HepG2 (cell line): Measurements from ENCODE around the gene NLRP14. TPM values are rescaled to one million over a fixed set of nuclear protein-coding genes. Genes with fewer than 3 reads are reported as not detected.

Experiments used
- ATAC-seq: fragments of 200-7000 bp; cut with Tn5 transposase; 3 replicates; pipeline ENCODE4 v1.9.1; 2020; ENCODE audit warnings: mild to moderate bottlenecking, moderate library complexity
- BruUV-seq: library from RNA; stranded (reverse); fragments of 400-500 nt; replicated peaks from 2 replicates; lab custom pipeline; 2021; lab: Mats Ljungman, UMichigan
- CTCF ChIA-PET: fragments of 300-600 bp; formaldehyde crosslinking; extraction: SDS; loops from one replicate; lab custom pipeline; 2021; ENCODE audit warnings: low total read pairs, inconsistent platforms, low intra/inter-chr PET ratio; lab: Yijun Ruan, JAX
- POLR2A ChIA-PET: fragments of 350-600 bp; sonication (Branson Sonifier 250); formaldehyde crosslinking; loops from one replicate; lab custom pipeline; 2020; ENCODE audit warnings: antibody characterized with exemption, inconsistent platforms; lab: Yijun Ruan, JAX
- DNase-seq: peaks from one replicate; pipeline ENCODE4 v3.0.0-alpha.2; 2015; ENCODE audit warnings: low spot score
- FAIRE-seq: peaks from 3 replicates; lab custom pipeline; 2011; peaks lifted over from hg19 to GRCh38; lab: Jason Lieb, UNC
- H2AFZ ChIP-seq: one replicate; pipeline ENCODE4 v1.6.1; 2011; ENCODE audit warnings: low read length, inconsistent platforms
- H3K27ac ChIP-seq: fragments of 300-600 bp; 3 replicates; pipeline ENCODE4 v1.8.0; 2011; ENCODE audit warnings: mixed run types, mild to moderate bottlenecking, mixed read lengths, low read length, inconsistent platforms; ENCODE audit not compliant: insufficient read depth; ENCODE audit errors: extremely low read length
- H3K27me3 ChIP-seq, 2 experiments: fragments of 200-600 bp in 1 of 2; 2 replicates in 1 of 2; 3 replicates in 1 of 2; pipeline versions ENCODE4 v1.6.0 to v1.8.0; 2011; ENCODE audit warnings: low read length in 2 of 2, mild to moderate bottlenecking in 2 of 2, moderate library complexity in 2 of 2, inconsistent platforms in 1 of 2; ENCODE audit not compliant: insufficient read depth in 2 of 2, control insufficient read depth in 1 of 2
- H3K36me3 ChIP-seq, 2 experiments: fragments of 200-600 bp in 1 of 2; replicated peaks in 1 of 2; 2 replicates in 1 of 2; 3 replicates in 1 of 2; pipeline versions ENCODE4 v1.5.1 to v1.8.0; 2011; ENCODE audit warnings: low read length in 2 of 2, inconsistent platforms in 1 of 2; ENCODE audit not compliant: insufficient read depth in 2 of 2, control insufficient read depth in 1 of 2
- H3K4me1 ChIP-seq: 2 replicates; pipeline ENCODE4 v1.5.1; 2012; ENCODE audit warnings: low read length, inconsistent platforms; ENCODE audit not compliant: insufficient read depth
- H3K4me2 ChIP-seq: 2 replicates; pipeline ENCODE4 v1.6.0; 2011; ENCODE audit warnings: low read depth, low read length, inconsistent platforms
- H3K4me3 ChIP-seq, 3 experiments: fragments of 200-600 bp in 1 of 3; sonication (generic), shearing (Covaris generic) in 1 of 3; replicated peaks in 1 of 3; 2 replicates each; pipeline ENCODE4 v1.5.1; 2011 to 2016; ENCODE audit warnings: low read length in 3 of 3, inconsistent platforms in 2 of 3, low read depth in 2 of 3, mild to moderate bottlenecking in 2 of 3, control low read depth in 1 of 3, mixed read lengths in 1 of 3; ENCODE audit not compliant: insufficient read depth in 1 of 3
- H3K79me2 ChIP-seq: one replicate; pipeline ENCODE4 v1.6.1; 2011; ENCODE audit warnings: low read length, inconsistent platforms; ENCODE audit not compliant: insufficient read depth
- H3K9ac ChIP-seq: 2 replicates; pipeline ENCODE4 v1.6.0; 2011; ENCODE audit warnings: mild to moderate bottlenecking, low read depth, low read length, inconsistent platforms; ENCODE audit not compliant: insufficient read depth
- H3K9me3 ChIP-seq: 2 replicates; pipeline ENCODE4 v1.5.1; 2012; ENCODE audit warnings: mild to moderate bottlenecking, low read length
- H4K20me1 ChIP-seq: 2 replicates; pipeline ENCODE4 v1.6.0; 2011; ENCODE audit warnings: inconsistent platforms, mild to moderate bottlenecking, low read length, moderate library complexity; ENCODE audit not compliant: insufficient read depth
- PCBP2 ChIP-seq: fragments of 200-400 bp; formaldehyde crosslinking; optimal IDR thresholded peaks from 2 replicates; pipeline ENCODE3; 2018; ENCODE audit warnings: low read length, low read depth; ENCODE audit not compliant: poor library complexity, severe bottlenecking
- ZBTB8A ChIP-seq: sonication (generic); formaldehyde crosslinking; IDR thresholded peaks from 2 replicates; pipeline ENCODE4 v1.4.0; 2020; ENCODE audit warnings: mild to moderate bottlenecking, low read depth, missing genetic modification reagents, borderline replicate concordance
- ZFP36 ChIP-seq: fragments of 150-350 bp; IDR thresholded peaks from 2 replicates; pipeline ENCODE4 v1.6.1; 2018; ENCODE audit warnings: borderline replicate concordance, low read length, low read depth; ENCODE audit not compliant: partially characterized antibody
- ZNF44 ChIP-seq: sonication (generic); formaldehyde crosslinking; IDR thresholded peaks from 2 replicates; pipeline ENCODE4 v1.5.1; 2020; ENCODE audit warnings: mild to moderate bottlenecking, missing genetic modification reagents
- ZNF850 ChIP-seq: sonication (generic); formaldehyde crosslinking; conservative IDR thresholded peaks from 2 replicates; pipeline ENCODE4 v1.9.0; 2021; ENCODE audit warnings: mild to moderate bottlenecking, missing genetic modification reagents
- WGBS: methylation state at CpG from one replicate; pipeline ENCODE4 v1.1.6; 2017; ENCODE audit warnings: low lambda C conversion rate; 5-methylcytosine and 5-hydroxymethylcytosine counted together
- in situ Hi-C: cut with HindIII; loops from 2 replicates; pipeline ENCODE4 v1.10.0; 2017; ENCODE audit warnings: low pct_unique_long_range_greater_than_20kb; ENCODE audit not compliant: extremely low pct_ligation_motif_present
- intact Hi-C: fragments of 100-400 bp; cut with micrococcal nuclease; formaldehyde crosslinking; loops from one replicate; pipeline ENCODE4 v1.10.0; 2022; ENCODE audit not compliant: unreplicated experiment
- polyA plus RNA-seq, 8 experiments: library from polyadenylated mRNA; depleted of rRNA in 3 of 8; stranded (reverse) in 7 of 8; unstranded in 1 of 8; fragments of >200 nt; fragmentation: Illumina TruSeq in 4 of 8; extraction: Trizol in 4 of 8; gene quantifications; 2 replicates each; pipeline versions ENCODE4 v1.2.1 to v1.2.3, GENCODE V29; 2011 to 2016; ENCODE audit warnings: low read depth in 4 of 8, missing spikeins in 1 of 8, mixed read lengths in 1 of 8; ENCODE audit not compliant: insufficient read depth in 1 of 8
- total RNA-seq, 5 experiments: library from RNA; depleted of rRNA; stranded (reverse); fragments of >200 nt; fragmentation: Illumina TruSeq; extraction: Trizol; gene quantifications; 2 replicates each; pipeline ENCODE4 v1.2.3, GENCODE V29; 2016; ENCODE audit warnings: low read depth in 1 of 5
- TF ChIP-seq, protein P1 (sequence below): sonication (generic); formaldehyde crosslinking; IDR thresholded peaks from 2 replicates; pipeline ENCODE4 v1.4.0; 2020; ENCODE audit warnings: mild to moderate bottlenecking, missing genetic modification reagents

NLRP14 gene
- total and polyA plus RNA-seq, 2 of the 13 experiments (the other 11 are each of a cell fraction or from before 2014, with no cell fraction given), result not detected

GRCh38 chr11:7115780-7116179 is 95.5 kb downstream of the NLRP14 start:
- no peak overlapping the region for H3K4me2 ChIP-seq
- FAIRE-seq, result no peak
- no peak for DNase-seq
- TF ChIP-seq ZBTB8A (CRISPR knock-in tag) (no peak), ZNF44 (CRISPR knock-in tag) (no peak)
- H3K9ac ChIP-seq, result no peak overlapping the region
- CTCF ChIA-PET, result no interaction called here
- intact Hi-C loops, result no loop called here
- H3K4me1 ChIP-seq, result no peaks in the 10 kb centered on the region
- WGBS, result 0% methylated on average over 1 of the region's 1 CpG
- no peaks in the 10 kb centered on the region for H3K27me3 ChIP-seq
- no peak overlapping the region for H2AFZ ChIP-seq
- BruUV-seq, result no TSS peak
- no peak overlapping the region for H3K27ac ChIP-seq
- no peak for ATAC-seq
- POLR2A ChIA-PET, result no interaction called here
- in situ Hi-C loops, result no loop called here
- H3K4me3 ChIP-seq, result no peak overlapping the region
- H3K36me3 ChIP-seq, result no peaks in the 10 kb centered on the region
- no peaks in the 10 kb centered on the region for H3K9me3 ChIP-seq
- H4K20me1 ChIP-seq, result no peaks in the 10 kb centered on the region
- no peaks in the 10 kb centered on the region for H3K79me2 ChIP-seq

DNA sequence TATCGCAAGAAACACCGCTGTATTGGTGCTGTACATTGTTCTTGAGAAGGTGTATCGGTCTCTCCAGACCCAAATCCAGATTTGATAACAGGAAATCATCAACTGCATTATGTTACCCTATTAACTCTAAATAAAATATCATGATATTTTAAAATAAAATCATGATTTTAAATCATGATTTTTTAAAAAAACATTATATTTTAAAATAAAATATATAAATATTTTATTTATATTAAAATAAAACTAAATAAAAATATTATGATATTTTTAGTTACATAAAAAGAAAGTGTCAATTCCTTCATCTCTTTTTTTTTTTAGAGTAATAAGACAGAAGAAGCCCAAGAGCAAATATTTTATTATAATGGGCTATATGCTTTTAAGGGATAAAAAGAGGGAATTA is 96.1 kb downstream of the NLRP14 start:
- in situ Hi-C loops, result no loop called here
- TF ChIP-seq ZNF850 (CRISPR knock-in tag) (no peak), PCBP2 (no peak), ZFP36 (no peak)
- TF ChIP-seq, protein P1, sequence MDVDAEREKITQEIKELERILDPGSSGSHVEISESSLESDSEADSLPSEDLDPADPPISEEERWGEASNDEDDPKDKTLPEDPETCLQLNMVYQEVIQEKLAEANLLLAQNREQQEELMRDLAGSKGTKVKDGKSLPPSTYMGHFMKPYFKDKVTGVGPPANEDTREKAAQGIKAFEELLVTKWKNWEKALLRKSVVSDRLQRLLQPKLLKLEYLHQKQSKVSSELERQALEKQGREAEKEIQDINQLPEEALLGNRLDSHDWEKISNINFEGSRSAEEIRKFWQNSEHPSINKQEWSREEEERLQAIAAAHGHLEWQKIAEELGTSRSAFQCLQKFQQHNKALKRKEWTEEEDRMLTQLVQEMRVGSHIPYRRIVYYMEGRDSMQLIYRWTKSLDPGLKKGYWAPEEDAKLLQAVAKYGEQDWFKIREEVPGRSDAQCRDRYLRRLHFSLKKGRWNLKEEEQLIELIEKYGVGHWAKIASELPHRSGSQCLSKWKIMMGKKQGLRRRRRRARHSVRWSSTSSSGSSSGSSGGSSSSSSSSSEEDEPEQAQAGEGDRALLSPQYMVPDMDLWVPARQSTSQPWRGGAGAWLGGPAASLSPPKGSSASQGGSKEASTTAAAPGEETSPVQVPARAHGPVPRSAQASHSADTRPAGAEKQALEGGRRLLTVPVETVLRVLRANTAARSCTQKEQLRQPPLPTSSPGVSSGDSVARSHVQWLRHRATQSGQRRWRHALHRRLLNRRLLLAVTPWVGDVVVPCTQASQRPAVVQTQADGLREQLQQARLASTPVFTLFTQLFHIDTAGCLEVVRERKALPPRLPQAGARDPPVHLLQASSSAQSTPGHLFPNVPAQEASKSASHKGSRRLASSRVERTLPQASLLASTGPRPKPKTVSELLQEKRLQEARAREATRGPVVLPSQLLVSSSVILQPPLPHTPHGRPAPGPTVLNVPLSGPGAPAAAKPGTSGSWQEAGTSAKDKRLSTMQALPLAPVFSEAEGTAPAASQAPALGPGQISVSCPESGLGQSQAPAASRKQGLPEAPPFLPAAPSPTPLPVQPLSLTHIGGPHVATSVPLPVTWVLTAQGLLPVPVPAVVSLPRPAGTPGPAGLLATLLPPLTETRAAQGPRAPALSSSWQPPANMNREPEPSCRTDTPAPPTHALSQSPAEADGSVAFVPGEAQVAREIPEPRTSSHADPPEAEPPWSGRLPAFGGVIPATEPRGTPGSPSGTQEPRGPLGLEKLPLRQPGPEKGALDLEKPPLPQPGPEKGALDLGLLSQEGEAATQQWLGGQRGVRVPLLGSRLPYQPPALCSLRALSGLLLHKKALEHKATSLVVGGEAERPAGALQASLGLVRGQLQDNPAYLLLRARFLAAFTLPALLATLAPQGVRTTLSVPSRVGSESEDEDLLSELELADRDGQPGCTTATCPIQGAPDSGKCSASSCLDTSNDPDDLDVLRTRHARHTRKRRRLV, result no peak
- H3K9me3 ChIP-seq, result no peaks in the 10 kb centered on the region
- no peaks in the 10 kb centered on the region for H3K27me3 ChIP-seq
- no TSS peak for BruUV-seq
- H4K20me1 ChIP-seq, result no peaks in the 10 kb centered on the region
- no peaks in the 10 kb centered on the region for H3K36me3 ChIP-seq
- H3K4me3 ChIP-seq, result no peak overlapping the region
- no peak overlapping the region for H3K27ac ChIP-seq
- H2AFZ ChIP-seq, result no peak overlapping the region
- H3K9ac ChIP-seq, result no peak overlapping the region
- DNase-seq (no peak), ATAC-seq (no peak), FAIRE-seq (no peak)
- intact Hi-C loops, result no loop called here
- H3K4me1 ChIP-seq, result no peaks in the 10 kb centered on the region
- POLR2A ChIA-PET, result no interaction called here
- H3K4me2 ChIP-seq, result no peak overlapping the region
- CTCF ChIA-PET, result no interaction called here
- H3K79me2 ChIP-seq, result no peaks in the 10 kb centered on the region
- WGBS, result 1% methylated on average over 3 of the region's 3 CpGs
